Neural progenitor cell (in vitro differentiated cells): ENCODE results near the gene MRGPRF. TPM values are rescaled to one million over a fixed set of nuclear protein-coding genes. Genes with fewer than 3 reads are reported as not detected.

ENCODE experiments used
- DNase-seq: peaks from one replicate; pipeline ENCODE4 v3.0.0-alpha.2; 2016; ENCODE audit warnings: low spot score
- H2AFZ ChIP-seq: fragments of 200-600 bp; sonication (generic); replicated peaks from 2 replicates; pipeline ENCODE4 v1.6.1; 2016; ENCODE audit warnings: antibody characterized with exemption
- H3F3A ChIP-seq: fragments of 200-600 bp; sonication (generic); 2 replicates; pipeline ENCODE4 v1.6.1; 2016; ENCODE audit warnings: antibody characterized with exemption, low read depth
- H3K27ac ChIP-seq: fragments of 200-600 bp; sonication (generic); 2 replicates; pipeline ENCODE4 v1.5.1; 2016; ENCODE audit warnings: mild to moderate bottlenecking
- H3K27me3 ChIP-seq: fragments of 200-600 bp; sonication (generic); 2 replicates; pipeline ENCODE4 v1.6.1; 2016; ENCODE audit warnings: mild to moderate bottlenecking, moderate library complexity
- H3K36me3 ChIP-seq: fragments of 200-600 bp; sonication (generic); 2 replicates; pipeline ENCODE4 v1.5.1; 2016
- H3K4me1 ChIP-seq: fragments of 200-600 bp; sonication (generic); 2 replicates; pipeline ENCODE4 v1.6.1; 2016; ENCODE audit warnings: mixed run types
- H3K4me2 ChIP-seq: fragments of 200-600 bp; sonication (generic); 2 replicates; pipeline ENCODE4 v1.6.1; 2016
- H3K4me3 ChIP-seq: fragments of 200-600 bp; sonication (generic); 2 replicates; pipeline ENCODE4 v1.5.1; 2016
- H3K79me2 ChIP-seq: fragments of 200-600 bp; sonication (generic); 2 replicates; pipeline ENCODE4 v1.6.1; 2016; ENCODE audit warnings: low read depth
- H3K9ac ChIP-seq: fragments of 200-600 bp; sonication (generic); 2 replicates; pipeline ENCODE4 v1.6.1; 2016
- H3K9me3 ChIP-seq: fragments of 200-600 bp; sonication (generic); 2 replicates; pipeline ENCODE4 v1.5.1; 2016; ENCODE audit warnings: low read depth
- H4K20me1 ChIP-seq: fragments of 200-600 bp; sonication (generic); 2 replicates; pipeline ENCODE4 v1.6.1; 2016; ENCODE audit warnings: low read depth
- H3K27ac Mint-ChIP-seq: 3 replicates; pipeline ENCODE4 v1.8.0; 2021; ENCODE audit warnings: mixed read lengths
- H3K27me3 Mint-ChIP-seq: 2 replicates; pipeline ENCODE4 v1.8.0; 2022; ENCODE audit warnings: low read depth, mild to moderate bottlenecking, inconsistent platforms, moderate library complexity, mixed read lengths; ENCODE audit not compliant: insufficient read depth
- H3K36me3 Mint-ChIP-seq: 3 replicates; pipeline ENCODE4 v1.8.0; 2021; ENCODE audit warnings: mixed read lengths
- H3K4me1 Mint-ChIP-seq: 3 replicates; pipeline ENCODE4 v1.8.0; 2021; ENCODE audit warnings: mixed read lengths
- H3K4me3 Mint-ChIP-seq: 3 replicates; pipeline ENCODE4 v1.8.0; 2021; ENCODE audit warnings: mild to moderate bottlenecking, moderate library complexity, mixed read lengths
- H3K9me3 Mint-ChIP-seq: 3 replicates; pipeline ENCODE4 v1.8.0; 2020; ENCODE audit warnings: mixed read lengths
- CTCF ChIP-seq: fragments of 200-600 bp; sonication (generic); IDR thresholded peaks from 2 replicates; pipeline ENCODE4 v1.5.1; 2017; ENCODE audit warnings: antibody characterized with exemption, mild to moderate bottlenecking
- EZH2 ChIP-seq: fragments of 200-600 bp; sonication (generic); IDR thresholded peaks from 2 replicates; pipeline ENCODE4 v1.6.1; 2017; ENCODE audit warnings: antibody characterized with exemption, mild to moderate bottlenecking, moderate library complexity
- EZH2phosphoT487 ChIP-seq: fragments of 200-600 bp; sonication (generic); IDR thresholded peaks from 2 replicates; pipeline ENCODE4 v1.6.1; 2017; ENCODE audit warnings: antibody characterized with exemption
- total RNA-seq: library from RNA; depleted of rRNA; stranded (reverse); fragments of >200 nt; gene quantifications from 2 replicates; pipeline ENCODE4 v1.2.3, GENCODE V29; 2015; ENCODE audit warnings: low replicate concordance

Gene MRGPRF
- total RNA-seq, 1 donor from 2014 or later = 0.56 TPM

GRCh38 chr11:69048694-69049489 is 35.8 kb upstream of the MRGPRF start, which contains the start of gene TPCN2:
TPCN2 (plus strand) TSS chr11:69048932; CDS start chr11:69048998, 66 bp downstream.
- Histone ChIP-seq H3K36me3 (no peaks in the 10 kb centered on the region), H3K79me2 (peaks cover 44% of the 10 kb centered on the region), H3K27me3 (no peaks in the 10 kb centered on the region), H3K9me3 (no peaks in the 10 kb centered on the region), H3K4me2 (peak within 1 kb of the TSS; percentile 85), H3F3A (no peaks in the 10 kb centered on the region), H3K4me1 (peaks cover 18% of the 10 kb centered on the region), H3K27ac (no peak within 1 kb of the TSS), H4K20me1 (peaks cover 26% of the 10 kb centered on the region), H3K4me3 (peak within 1 kb of the TSS; percentile 90), H3K9ac (peak within 1 kb of the TSS; percentile 60), H2AFZ (peak within 1 kb of the TSS; percentile 97)
- Mint-ChIP-seq H3K4me1 (peaks cover 29% of the 10 kb centered on the region), H3K36me3 (no peaks in the 10 kb centered on the region), H3K4me3 (peak within 1 kb of the TSS; percentile 87), H3K27me3 (no peaks in the 10 kb centered on the region), H3K27ac (peak within 1 kb of the TSS; percentile 74), H3K9me3 (no peaks in the 10 kb centered on the region)
- TF ChIP-seq EZH2 (no peak), EZH2phosphoT487 (no peak), CTCF (no peak)
- DNase-seq = peak; percentile 99

- H3K9ac ChIP-seq = no peak overlapping the region
- no peaks in the 10 kb centered on the region for H3K27me3 ChIP-seq
- no peaks in the 10 kb centered on the region for H3F3A ChIP-seq
- H4K20me1 ChIP-seq = peaks cover 26% of the 10 kb centered on the region
- H3K27ac ChIP-seq = no peak overlapping the region
- Mint-ChIP-seq H3K9me3 (no peaks in the 10 kb centered on the region), H3K4me1 (peaks cover 29% of the 10 kb centered on the region), H3K4me3 (peak overlapping the region; percentile 80), H3K36me3 (no peaks in the 10 kb centered on the region), H3K27ac (no peak overlapping the region), H3K27me3 (no peaks in the 10 kb centered on the region)
- H3K36me3 ChIP-seq = no peaks in the 10 kb centered on the region
- no peaks in the 10 kb centered on the region for H3K9me3 ChIP-seq
- peak overlapping the region; percentile 97 for H2AFZ ChIP-seq
- no peak for DNase-seq
- H3K79me2 ChIP-seq = peaks cover 42% of the 10 kb centered on the region
- no peak for TF ChIP-seq EZH2phosphoT487
- TF ChIP-seq CTCF = no peak
- no peak for TF ChIP-seq EZH2
- peaks cover 18% of the 10 kb centered on the region for H3K4me1 ChIP-seq
- peak overlapping the region; percentile 85 for H3K4me2 ChIP-seq
- H3K4me3 ChIP-seq = peak overlapping the region; percentile 90
These were observed 35.1 kb upstream of the MRGPRF start for GRCh38 chr11:69048031-69048693.

- no peaks in the 10 kb centered on the region for H3K9me3 ChIP-seq
- H3K27me3 Mint-ChIP-seq = peaks cover 2% of the 10 kb centered on the region
- peak overlapping the region; percentile 76 for H3K27ac Mint-ChIP-seq
- H3K4me2 ChIP-seq = peak overlapping the region; percentile 23
- H3K9me3 Mint-ChIP-seq = peaks cover 1% of the 10 kb centered on the region
- H3K4me3 ChIP-seq = no peak overlapping the region
- H3K36me3 ChIP-seq = no peaks in the 10 kb centered on the region
- H3K27me3 ChIP-seq = no peaks in the 10 kb centered on the region
- H3K27ac ChIP-seq = no peak overlapping the region
- H3K4me3 Mint-ChIP-seq = no peak overlapping the region
- H3K36me3 Mint-ChIP-seq = no peaks in the 10 kb centered on the region
- H3K4me1 ChIP-seq = peaks cover 10% of the 10 kb centered on the region
- TF ChIP-seq EZH2phosphoT487 (no peak), CTCF (peak; percentile 71)
- no peaks in the 10 kb centered on the region for H4K20me1 ChIP-seq
- peak; percentile 82 for DNase-seq
- H2AFZ ChIP-seq = peak overlapping the region; percentile 64
- no peak overlapping the region for H3K9ac ChIP-seq
- H3K79me2 ChIP-seq = peaks cover 5% of the 10 kb centered on the region
- H3F3A ChIP-seq = no peaks in the 10 kb centered on the region
- H3K4me1 Mint-ChIP-seq = peaks cover 35% of the 10 kb centered on the region
These were observed 31.3 kb upstream of the MRGPRF start for GRCh38 chr11:69044111-69045013.
